Mesothelial cell of epicardium (in vitro differentiated cells): ENCODE data around the gene GAL3ST1. TPM values are rescaled to one million over a fixed set of nuclear protein-coding genes. Genes with fewer than 3 reads are reported as not detected.
A peak's percentile ranks its signal among the peaks of the same experiment; 100 is the strongest.

Experiments
- DNase-seq, 2 experiments: peaks; one replicate each; pipeline ENCODE4 v3.0.0; 2021; ENCODE audit warnings: low spot score in 2 of 2; ENCODE audit not compliant: unreplicated experiment in 2 of 2
- H3K27ac Mint-ChIP-seq: 2 replicates; pipeline ENCODE4 v1.8.0; 2021; ENCODE audit warnings: mixed read lengths
- H3K27me3 Mint-ChIP-seq: 2 replicates; pipeline ENCODE4 v1.8.0; 2021; ENCODE audit warnings: low read depth, mixed read lengths
- H3K36me3 Mint-ChIP-seq: 2 replicates; pipeline ENCODE4 v1.8.0; 2021; ENCODE audit warnings: mixed read lengths
- H3K4me1 Mint-ChIP-seq: 2 replicates; pipeline ENCODE4 v1.8.0; 2021; ENCODE audit warnings: mixed read lengths
- H3K4me3 Mint-ChIP-seq: 2 replicates; pipeline ENCODE4 v1.8.0; 2021; ENCODE audit warnings: mild to moderate bottlenecking, moderate library complexity, mixed read lengths
- H3K9me3 Mint-ChIP-seq: 2 replicates; pipeline ENCODE4 v1.8.0; 2021; ENCODE audit warnings: mixed read lengths
- total RNA-seq: library from RNA; stranded (reverse); gene quantifications from 3 replicates; pipeline ENCODE4 v1.2.1, GENCODE V29; 2021
- TF ChIP-seq, protein P1 (sequence below): fragments of 200-600 bp; sonication (generic); IDR thresholded peaks from one replicate; pipeline ENCODE4 v1.5.0; 2021; ENCODE audit warnings: antibody characterized with exemption; ENCODE audit not compliant: unreplicated experiment

Gene GAL3ST1
- total RNA-seq, 1 donor from 2014 or later: 0.36 TPM

DNA sequence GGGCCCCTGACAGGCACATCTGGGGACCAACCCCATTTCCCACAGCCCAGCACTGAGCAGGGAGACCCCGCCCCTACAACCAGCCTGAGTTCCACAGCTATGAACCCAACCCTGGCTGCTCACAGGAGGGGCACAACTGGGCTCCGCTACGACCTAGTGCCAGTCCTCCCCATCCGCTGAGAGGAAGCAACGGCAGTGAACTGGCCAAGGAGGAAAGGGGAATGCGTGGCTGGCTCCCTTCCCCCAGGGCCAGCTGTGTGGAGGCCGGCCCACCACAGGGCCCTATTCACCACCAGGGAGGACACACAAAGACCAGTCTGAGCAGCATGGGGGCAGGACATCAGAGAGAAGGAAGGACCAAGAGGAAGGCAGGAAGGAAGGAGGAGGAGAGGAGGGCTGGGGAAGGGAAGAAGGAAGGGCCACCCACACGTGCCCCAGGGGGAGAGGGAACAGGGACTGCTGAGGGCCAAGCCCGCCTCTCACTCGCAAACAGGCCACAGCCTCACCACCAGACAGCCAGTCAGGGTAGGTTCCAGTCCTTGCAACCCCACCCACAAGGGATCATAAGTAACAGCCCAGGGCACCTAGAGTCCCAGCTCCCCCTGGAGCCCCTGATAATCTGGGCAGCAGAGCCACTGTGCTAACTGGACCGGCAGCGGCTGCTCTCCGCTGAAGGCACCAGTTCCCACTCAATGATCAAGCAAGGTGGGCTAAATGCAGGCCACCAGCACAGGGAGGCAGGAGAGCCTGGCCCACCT is 8.5 kb upstream of the GAL3ST1 start:
- H3K4me3 Mint-ChIP-seq: no peak overlapping the region
- no peak for DNase-seq
- peaks cover 33% of the 10 kb centered on the region for H3K36me3 Mint-ChIP-seq
- H3K9me3 Mint-ChIP-seq: no peaks in the 10 kb centered on the region
- TF ChIP-seq, protein P1, sequence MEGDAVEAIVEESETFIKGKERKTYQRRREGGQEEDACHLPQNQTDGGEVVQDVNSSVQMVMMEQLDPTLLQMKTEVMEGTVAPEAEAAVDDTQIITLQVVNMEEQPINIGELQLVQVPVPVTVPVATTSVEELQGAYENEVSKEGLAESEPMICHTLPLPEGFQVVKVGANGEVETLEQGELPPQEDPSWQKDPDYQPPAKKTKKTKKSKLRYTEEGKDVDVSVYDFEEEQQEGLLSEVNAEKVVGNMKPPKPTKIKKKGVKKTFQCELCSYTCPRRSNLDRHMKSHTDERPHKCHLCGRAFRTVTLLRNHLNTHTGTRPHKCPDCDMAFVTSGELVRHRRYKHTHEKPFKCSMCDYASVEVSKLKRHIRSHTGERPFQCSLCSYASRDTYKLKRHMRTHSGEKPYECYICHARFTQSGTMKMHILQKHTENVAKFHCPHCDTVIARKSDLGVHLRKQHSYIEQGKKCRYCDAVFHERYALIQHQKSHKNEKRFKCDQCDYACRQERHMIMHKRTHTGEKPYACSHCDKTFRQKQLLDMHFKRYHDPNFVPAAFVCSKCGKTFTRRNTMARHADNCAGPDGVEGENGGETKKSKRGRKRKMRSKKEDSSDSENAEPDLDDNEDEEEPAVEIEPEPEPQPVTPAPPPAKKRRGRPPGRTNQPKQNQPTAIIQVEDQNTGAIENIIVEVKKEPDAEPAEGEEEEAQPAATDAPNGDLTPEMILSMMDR: no peak
- no peaks in the 10 kb centered on the region for H3K4me1 Mint-ChIP-seq
- no peak overlapping the region for H3K27ac Mint-ChIP-seq
- no peaks in the 10 kb centered on the region for H3K27me3 Mint-ChIP-seq

DNA sequence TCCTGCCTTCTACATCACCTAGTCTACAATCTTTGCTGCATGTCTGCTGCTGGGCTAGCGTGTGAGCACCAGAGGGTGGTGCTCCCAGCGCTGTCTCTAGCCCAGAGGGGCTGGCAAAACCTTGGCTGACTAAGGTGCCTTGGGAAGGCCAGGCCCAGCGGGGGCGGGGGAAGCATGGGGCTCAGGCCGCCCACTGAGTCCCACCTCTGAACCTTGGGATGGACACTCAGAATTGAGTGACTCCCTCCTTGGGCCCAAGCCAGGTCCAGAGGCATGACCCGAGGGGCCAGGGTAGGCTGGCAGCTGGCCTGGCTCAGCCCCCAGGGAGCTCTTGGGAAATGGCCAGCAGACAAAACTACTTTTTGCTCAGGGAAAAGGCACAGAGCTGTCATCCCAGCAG is 7.6 kb upstream of the GAL3ST1 start:
- Mint-ChIP-seq H3K27me3 (no peaks in the 10 kb centered on the region), H3K27ac (no peak overlapping the region), H3K36me3 (peaks cover 30% of the 10 kb centered on the region), H3K4me3 (no peak overlapping the region), H3K4me1 (no peaks in the 10 kb centered on the region), H3K9me3 (no peaks in the 10 kb centered on the region)
- TF ChIP-seq, protein P1: no peak
- no peak for DNase-seq

DNA sequence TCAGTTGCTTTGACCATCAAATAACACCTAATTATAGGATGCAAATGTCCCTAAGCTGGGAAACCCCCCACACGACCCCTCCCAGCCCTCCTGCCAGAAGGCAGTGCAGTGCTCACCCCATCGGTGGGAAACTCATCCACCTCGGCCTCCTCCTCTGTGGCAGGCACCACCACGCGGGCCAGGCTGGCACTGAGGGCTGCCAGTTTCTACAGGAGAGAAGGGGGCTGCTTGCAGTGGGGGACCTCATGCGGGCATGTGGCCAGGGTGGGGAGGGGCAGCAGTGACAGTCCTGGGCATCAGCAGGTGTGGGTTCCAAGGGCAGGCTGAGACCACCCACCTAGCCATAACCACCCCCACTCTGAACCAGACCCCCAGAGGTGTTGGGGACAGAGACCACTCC is 6.4 kb upstream of the GAL3ST1 start:
- Mint-ChIP-seq H3K4me3 (no peak overlapping the region), H3K4me1 (no peaks in the 10 kb centered on the region), H3K36me3 (peaks cover 29% of the 10 kb centered on the region), H3K9me3 (no peaks in the 10 kb centered on the region), H3K27me3 (no peaks in the 10 kb centered on the region), H3K27ac (no peak overlapping the region)
- TF ChIP-seq, protein P1: no peak
- DNase-seq: no peak

DNA sequence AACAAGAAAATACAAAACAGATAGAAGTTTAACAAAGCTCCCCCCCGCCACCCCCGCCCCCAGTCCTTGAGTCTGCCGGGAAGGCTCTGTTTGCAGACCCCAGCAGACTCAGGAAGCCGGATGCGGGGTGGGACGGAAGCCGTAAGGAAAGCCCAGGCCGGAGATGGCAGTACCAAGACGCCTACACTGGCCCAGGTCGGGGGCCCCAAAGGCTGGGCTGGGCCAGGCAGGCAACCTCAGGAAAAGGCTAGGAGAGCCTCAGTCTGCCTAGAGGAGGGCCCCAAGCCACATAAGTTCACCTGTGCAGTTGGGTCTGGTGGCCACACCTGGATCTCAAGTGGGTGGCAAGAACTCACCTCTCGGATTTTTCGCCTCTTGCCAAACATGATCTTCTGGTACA is 4.0 kb upstream of the GAL3ST1 start:
- Mint-ChIP-seq H3K36me3 (peaks cover 23% of the 10 kb centered on the region), H3K27ac (no peak overlapping the region), H3K9me3 (no peaks in the 10 kb centered on the region), H3K27me3 (peaks cover 7% of the 10 kb centered on the region), H3K4me1 (peaks cover 2% of the 10 kb centered on the region), H3K4me3 (no peak overlapping the region)
- TF ChIP-seq, protein P1: no peak
- DNase-seq: no peak

DNA sequence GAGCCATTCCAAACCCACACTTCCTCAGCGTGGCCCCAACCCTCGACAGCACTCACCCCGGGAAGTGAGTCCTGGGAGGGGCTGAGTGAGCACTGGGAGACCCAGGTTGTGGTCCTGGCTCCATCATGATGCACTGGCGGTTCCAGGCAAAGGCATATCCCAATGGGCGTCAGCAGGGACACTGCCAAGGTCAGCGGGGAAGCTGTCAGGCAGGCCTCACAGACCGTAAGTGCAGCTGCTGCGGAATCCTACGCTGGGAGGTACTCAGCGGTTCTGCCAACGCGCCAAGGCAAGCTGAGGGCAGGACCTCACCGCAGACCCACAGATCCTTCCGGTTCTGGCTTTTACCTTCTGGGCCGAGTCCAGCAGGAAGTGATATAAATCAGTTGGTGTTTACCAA is 1.4 kb upstream of the GAL3ST1 start:
- peaks cover 23% of the 10 kb centered on the region for H3K36me3 Mint-ChIP-seq
- H3K4me1 Mint-ChIP-seq: peaks cover 2% of the 10 kb centered on the region
- TF ChIP-seq, protein P1: no peak
- no peak overlapping the region for H3K27ac Mint-ChIP-seq
- H3K27me3 Mint-ChIP-seq: peaks cover 29% of the 10 kb centered on the region
- peak overlapping the region; percentile 68 for H3K4me3 Mint-ChIP-seq
- no peak for DNase-seq
- H3K9me3 Mint-ChIP-seq: no peaks in the 10 kb centered on the region
